ENCODE data around the gene SYT12. TPM values are rescaled to one million over a fixed set of nuclear protein-coding genes. Genes with fewer than 3 reads are reported as not detected.

SYT12 gene
- total RNA-seq, 1 donor from 2014 or later, result 0.40 TPM

- peak overlapping the region; percentile 78 for H3K4me3 Mint-ChIP-seq
- no peaks in the 10 kb centered on the region for H3K27me3 Mint-ChIP-seq (ENCODE audit: low read depth)
- H3K9me3 Mint-ChIP-seq, result no peaks in the 10 kb centered on the region
- no peak for TF ChIP-seq CTCF (IDR thresholded peaks at IDR 0.05; ENCODE audit: unreplicated experiment)
- peak overlapping the region; percentile 78 for H3K27ac Mint-ChIP-seq
- peaks cover 24% of the 10 kb centered on the region for H3K4me1 Mint-ChIP-seq
- H3K36me3 Mint-ChIP-seq, result no peaks in the 10 kb centered on the region
- no peak for DNase-seq (ENCODE audit: low spot score in 2 of 2, unreplicated experiment in 2 of 2)
Observed at GRCh38 chr11:67055812-67056211, 32.9 kb downstream of the SYT12 start.

GRCh38 chr11:67056267-67057204 is 33.6 kb downstream of the SYT12 start, which contains the start of gene RHOD:
Gene RHOD, plus strand, starts transcription at chr11:67056847. Its CDS starts 56 bp downstream, at chr11:67056903.
- Mint-ChIP-seq H3K4me3 (peak within 1 kb of the TSS; percentile 78), H3K9me3 (no peaks in the 10 kb centered on the region), H3K4me1 (peaks cover 24% of the 10 kb centered on the region), H3K27me3 (ENCODE audit: low read depth) (no peaks in the 10 kb centered on the region), H3K36me3 (no peaks in the 10 kb centered on the region), H3K27ac (peak within 1 kb of the TSS; percentile 78)
- no peak for TF ChIP-seq CTCF (IDR thresholded peaks at IDR 0.05; ENCODE audit: unreplicated experiment)
- DNase-seq (ENCODE audit: low spot score in 2 of 2, unreplicated experiment in 2 of 2), result peak; percentile 49 to 80

- TF ChIP-seq CTCF (IDR thresholded peaks at IDR 0.05; ENCODE audit: unreplicated experiment), result no peak
- H3K4me3 Mint-ChIP-seq, result peak overlapping the region; percentile 61
Observed at GRCh38 chr11:67057205-67057672, 34.3 kb downstream of the SYT12 start.

GRCh38 chr11:67058506-67058905 is 35.6 kb downstream of the SYT12 start:
- H3K4me1 Mint-ChIP-seq, result peaks cover 24% of the 10 kb centered on the region
- TF ChIP-seq CTCF (IDR thresholded peaks at IDR 0.05; ENCODE audit: unreplicated experiment), result no peak

More at GRCh38 chr11:67057205-67057672, 34.3 kb downstream of the SYT12 start:
- DNase-seq (ENCODE audit: low spot score in 2 of 2, unreplicated experiment in 2 of 2), result no peak
- H3K27me3 Mint-ChIP-seq (ENCODE audit: low read depth), result no peaks in the 10 kb centered on the region
- peaks cover 24% of the 10 kb centered on the region for H3K4me1 Mint-ChIP-seq
- H3K36me3 Mint-ChIP-seq, result no peaks in the 10 kb centered on the region
- H3K9me3 Mint-ChIP-seq, result no peaks in the 10 kb centered on the region
- no peak overlapping the region for H3K27ac Mint-ChIP-seq

GRCh38 chr11:67059671-67060070 is 36.7 kb downstream of the SYT12 start:
- DNase-seq (ENCODE audit: low spot score in 2 of 2, unreplicated experiment in 2 of 2), result no peak
- Mint-ChIP-seq H3K4me1 (peaks cover 18% of the 10 kb centered on the region), H3K9me3 (no peaks in the 10 kb centered on the region), H3K27me3 (ENCODE audit: low read depth) (no peaks in the 10 kb centered on the region), H3K36me3 (no peaks in the 10 kb centered on the region), H3K27ac (no peak overlapping the region), H3K4me3 (no peak overlapping the region)
- no peak for TF ChIP-seq CTCF (IDR thresholded peaks at IDR 0.05; ENCODE audit: unreplicated experiment)

More at GRCh38 chr11:67058506-67058905, 35.6 kb downstream of the SYT12 start:
- H3K27ac Mint-ChIP-seq, result no peak overlapping the region
- H3K27me3 Mint-ChIP-seq (ENCODE audit: low read depth), result no peaks in the 10 kb centered on the region
- H3K36me3 Mint-ChIP-seq, result no peaks in the 10 kb centered on the region
- no peaks in the 10 kb centered on the region for H3K9me3 Mint-ChIP-seq
- peak overlapping the region; percentile 5 for H3K4me3 Mint-ChIP-seq
- no peak for DNase-seq (ENCODE audit: low spot score in 2 of 2, unreplicated experiment in 2 of 2)
